Measurements from ENCODE around the gene CWH43.
"Not testable (repeated sequence)": the region's sequence is repeated elsewhere in the genome, so short reads cannot be mapped to it uniquely, and the experiment has no call there.

CWH43 gene

GRCh38 chr4:48979914-48980579, 6.0 kb upstream of the CWH43 start:
- Histone ChIP-seq H3K4me3 (ENCODE audit: low read length) (no peak overlapping the region), H3K36me3 (ENCODE audit: insufficient read depth, low read depth, low read length) (no peaks in the 10 kb centered on the region), H3K9ac (ENCODE audit: low read depth, low read length) (no peak overlapping the region), H3K27me3 (ENCODE audit: insufficient read depth, low read length) (peaks cover 28% of the 10 kb centered on the region), H3K4me1 (ENCODE audit: insufficient read depth, low read length) (no peaks in the 10 kb centered on the region), H3K9me3 (ENCODE audit: insufficient read depth, low read depth, low read length) (no peaks in the 10 kb centered on the region), H3K27ac (ENCODE audit: low read length) (no peak overlapping the region)

GRCh38 chr4:48984005-48984404, 2.1 kb upstream of the CWH43 start:
- H3K4me3 ChIP-seq (ENCODE audit: low read length); H3K36me3 ChIP-seq (ENCODE audit: insufficient read depth, low read depth, low read length); H3K27ac ChIP-seq (ENCODE audit: low read length); H3K9ac ChIP-seq (ENCODE audit: low read depth, low read length); H3K9me3 ChIP-seq (ENCODE audit: insufficient read depth, low read depth, low read length); H3K4me1 ChIP-seq (ENCODE audit: insufficient read depth, low read length): not testable (repeated sequence)
- peaks cover 51% of the 10 kb centered on the region for H3K27me3 ChIP-seq (ENCODE audit: insufficient read depth, low read length)

GRCh38 chr4:48985602-48985975, 486 bp upstream of the CWH43 start:
- Histone ChIP-seq H3K27ac (ENCODE audit: low read length) (no peak overlapping the region), H3K4me1 (ENCODE audit: insufficient read depth, low read length) (no peaks in the 10 kb centered on the region), H3K36me3 (ENCODE audit: insufficient read depth, low read depth, low read length) (no peaks in the 10 kb centered on the region), H3K9ac (ENCODE audit: low read depth, low read length) (peak overlapping the region; percentile 38; the same call in 1 of the 2 replicates), H3K27me3 (ENCODE audit: insufficient read depth, low read length) (peaks cover 55% of the 10 kb centered on the region), H3K4me3 (ENCODE audit: low read length) (peak overlapping the region; percentile 68), H3K9me3 (ENCODE audit: insufficient read depth, low read depth, low read length) (0 out of 2 replicates have a peak, but pooled peaks cover 4% of the 10 kb centered on the region)

GRCh38 chr4:48986654-48987164, 634 bp downstream of the CWH43 start:
- H3K4me1 ChIP-seq (ENCODE audit: insufficient read depth, low read length), result no peaks in the 10 kb centered on the region
- no peak overlapping the region for H3K27ac ChIP-seq (ENCODE audit: low read length)
- no peak overlapping the region for H3K9ac ChIP-seq (ENCODE audit: low read depth, low read length)
- no peaks in the 10 kb centered on the region for H3K36me3 ChIP-seq (ENCODE audit: insufficient read depth, low read depth, low read length)
- H3K9me3 ChIP-seq (ENCODE audit: insufficient read depth, low read depth, low read length), result 0 out of 2 replicates have a peak, but pooled peaks cover 4% of the 10 kb centered on the region
- peaks cover 55% of the 10 kb centered on the region for H3K27me3 ChIP-seq (ENCODE audit: insufficient read depth, low read length)
- H3K4me3 ChIP-seq (ENCODE audit: low read length), result peak overlapping the region; percentile 68; the same call in 1 of the 2 replicates

GRCh38 chr4:48989461-48990203, 3.6 kb downstream of the CWH43 start:
- H3K36me3 ChIP-seq (ENCODE audit: insufficient read depth, low read depth, low read length), result no peaks in the 10 kb centered on the region
- peaks cover 16% of the 10 kb centered on the region; the same call in 1 of the 2 replicates for H3K9me3 ChIP-seq (ENCODE audit: insufficient read depth, low read depth, low read length)
- no peaks in the 10 kb centered on the region for H3K4me1 ChIP-seq (ENCODE audit: insufficient read depth, low read length)
- H3K9ac ChIP-seq (ENCODE audit: low read depth, low read length), result no peak overlapping the region
- no peak overlapping the region for H3K27ac ChIP-seq (ENCODE audit: low read length)
- H3K27me3 ChIP-seq (ENCODE audit: insufficient read depth, low read length), result peaks cover 45% of the 10 kb centered on the region
- no peak overlapping the region for H3K4me3 ChIP-seq (ENCODE audit: low read length)

- H3K36me3 ChIP-seq (ENCODE audit: insufficient read depth, low read depth, low read length), result no peaks in the 10 kb centered on the region
- no peak overlapping the region for H3K27ac ChIP-seq (ENCODE audit: low read length)
- peaks cover 28% of the 10 kb centered on the region for H3K27me3 ChIP-seq (ENCODE audit: insufficient read depth, low read length)
- no peak overlapping the region for H3K9ac ChIP-seq (ENCODE audit: low read depth, low read length)
- no peaks in the 10 kb centered on the region for H3K4me1 ChIP-seq (ENCODE audit: insufficient read depth, low read length)
- H3K9me3 ChIP-seq (ENCODE audit: insufficient read depth, low read depth, low read length), result peaks cover 28% of the 10 kb centered on the region
- no peak overlapping the region for H3K4me3 ChIP-seq (ENCODE audit: low read length)
Measured at GRCh38 chr4:48991357-48991756, 5.3 kb downstream of the CWH43 start.

GRCh38 chr4:48997962-48998361, 11.9 kb downstream of the CWH43 start:
- H3K27ac ChIP-seq (ENCODE audit: low read length), result no peak overlapping the region
- no peak overlapping the region for H3K4me3 ChIP-seq (ENCODE audit: low read length)
- no peaks in the 10 kb centered on the region for H3K4me1 ChIP-seq (ENCODE audit: insufficient read depth, low read length)
- H3K36me3 ChIP-seq (ENCODE audit: insufficient read depth, low read depth, low read length), result no peaks in the 10 kb centered on the region
- H3K9ac ChIP-seq (ENCODE audit: low read depth, low read length), result no peak overlapping the region
- peaks cover 73% of the 10 kb centered on the region for H3K9me3 ChIP-seq (ENCODE audit: insufficient read depth, low read depth, low read length)
- no peaks in the 10 kb centered on the region for H3K27me3 ChIP-seq (ENCODE audit: insufficient read depth, low read length)

- no peaks in the 10 kb centered on the region for H3K4me1 ChIP-seq (ENCODE audit: insufficient read depth, low read length)
- peaks cover 73% of the 10 kb centered on the region for H3K9me3 ChIP-seq (ENCODE audit: insufficient read depth, low read depth, low read length)
- H3K27ac ChIP-seq (ENCODE audit: low read length), result no peak overlapping the region
- H3K4me3 ChIP-seq (ENCODE audit: low read length), result no peak overlapping the region
- no peak overlapping the region for H3K9ac ChIP-seq (ENCODE audit: low read depth, low read length)
- no peaks in the 10 kb centered on the region for H3K27me3 ChIP-seq (ENCODE audit: insufficient read depth, low read length)
- H3K36me3 ChIP-seq (ENCODE audit: insufficient read depth, low read depth, low read length), result no peaks in the 10 kb centered on the region
Measured at GRCh38 chr4:48998440-48998839, 12.4 kb downstream of the CWH43 start.

GRCh38 chr4:49000806-49001205, 14.7 kb downstream of the CWH43 start:
- Histone ChIP-seq H3K27me3 (ENCODE audit: insufficient read depth, low read length) (no peaks in the 10 kb centered on the region), H3K27ac (ENCODE audit: low read length) (no peak overlapping the region), H3K36me3 (ENCODE audit: insufficient read depth, low read depth, low read length) (no peaks in the 10 kb centered on the region), H3K4me1 (ENCODE audit: insufficient read depth, low read length) (no peaks in the 10 kb centered on the region), H3K4me3 (ENCODE audit: low read length) (no peak overlapping the region), H3K9ac (ENCODE audit: low read depth, low read length) (no peak overlapping the region), H3K9me3 (ENCODE audit: insufficient read depth, low read depth, low read length) (peaks cover 80% of the 10 kb centered on the region)

- H3K9me3 ChIP-seq (ENCODE audit: insufficient read depth, low read depth, low read length), result peaks cover 75% of the 10 kb centered on the region
- no peak overlapping the region for H3K27ac ChIP-seq (ENCODE audit: low read length)
- H3K27me3 ChIP-seq (ENCODE audit: insufficient read depth, low read length), result no peaks in the 10 kb centered on the region
Measured at GRCh38 chr4:49002931-49003330, 16.9 kb downstream of the CWH43 start.

GRCh38 chr4:49018718-49019295, 32.7 kb downstream of the CWH43 start:
- no peaks in the 10 kb centered on the region for H3K36me3 ChIP-seq (ENCODE audit: insufficient read depth, low read depth, low read length)
- peaks cover 70% of the 10 kb centered on the region for H3K9me3 ChIP-seq (ENCODE audit: insufficient read depth, low read depth, low read length)
- H3K27ac ChIP-seq (ENCODE audit: low read length), result no peak overlapping the region
- no peaks in the 10 kb centered on the region for H3K27me3 ChIP-seq (ENCODE audit: insufficient read depth, low read length)
- H3K9ac ChIP-seq (ENCODE audit: low read depth, low read length), result no peak overlapping the region
- H3K4me3 ChIP-seq (ENCODE audit: low read length), result no peak overlapping the region
- no peaks in the 10 kb centered on the region for H3K4me1 ChIP-seq (ENCODE audit: insufficient read depth, low read length)

More at GRCh38 chr4:49002931-49003330, 16.9 kb downstream of the CWH43 start:
- Histone ChIP-seq H3K4me3 (ENCODE audit: low read length) (no peak overlapping the region), H3K4me1 (ENCODE audit: insufficient read depth, low read length) (no peaks in the 10 kb centered on the region), H3K36me3 (ENCODE audit: insufficient read depth, low read depth, low read length) (no peaks in the 10 kb centered on the region), H3K9ac (ENCODE audit: low read depth, low read length) (no peak overlapping the region)
